ENCODE data around the gene TAF4. TPM values are rescaled to one million over a fixed set of nuclear protein-coding genes. Genes with fewer than 3 reads are reported as not detected.
"Not testable (repeated sequence)": the region's sequence is repeated elsewhere in the genome, so short reads cannot be mapped to it uniquely, and the experiment has no call there.

TAF4 gene
- polyA plus RNA-seq, 1 donor from 2014 or later = 10.2 TPM

- TF ChIP-seq TAF1 (IDR thresholded peaks at IDR 0.05; ENCODE audit: low read depth) = no peak
- no peak for TF ChIP-seq CTCF (IDR thresholded peaks at IDR 0.05; ENCODE audit: poor library complexity, severe bottlenecking)
- no peak for TF ChIP-seq SMC3 (conservative IDR thresholded peaks at IDR 0.05; ENCODE audit: poor library complexity)
- TF ChIP-seq EZH2 (IDR thresholded peaks at IDR 0.05; ENCODE audit: borderline replicate concordance, insufficient read depth, low read length, poor library complexity, severe bottlenecking) = no peak
- no peak for TF ChIP-seq EP300 (conservative IDR thresholded peaks at IDR 0.05; ENCODE audit: poor library complexity, severe bottlenecking)
- no peak for TF ChIP-seq POLR2AphosphoS5 (IDR thresholded peaks at IDR 0.05)
- TF ChIP-seq MXI1 (conservative IDR thresholded peaks at IDR 0.05; ENCODE audit: poor library complexity, severe bottlenecking) = no peak
- TF ChIP-seq RAD21 (conservative IDR thresholded peaks at IDR 0.05) = no peak
- TF ChIP-seq REST (IDR thresholded peaks at IDR 0.05; ENCODE audit: borderline replicate concordance) = no peak
- H3K36me3 ChIP-seq (ENCODE audit: insufficient read depth, low read length) = no peaks in the 10 kb centered on the region
Observed at GRCh38 chr20:62085206-62085605, 19.5 kb upstream of the TAF4 start.

GRCh38 chr20:62084224-62084623 is 18.5 kb upstream of the TAF4 start:
- not testable (repeated sequence) for H3K27me3 ChIP-seq (ENCODE audit: insufficient read depth, low read depth, low read length); H3K9ac ChIP-seq (ENCODE audit: low read length); H3K79me2 ChIP-seq (replicated peaks; ENCODE audit: insufficient read depth, low read length); H3K27ac ChIP-seq (ENCODE audit: low read length); H3F3A ChIP-seq (ENCODE audit: insufficient read depth, low read length, poor library complexity, severe bottlenecking); H4K20me1 ChIP-seq (ENCODE audit: insufficient read depth); H3K9me3 ChIP-seq (ENCODE audit: low read length); H3K9me2 ChIP-seq (ENCODE audit: insufficient read depth, low read length); H2AFZ ChIP-seq (ENCODE audit: low read depth, low read length); H3K4me2 ChIP-seq (ENCODE audit: low read length); H3K36me3 ChIP-seq (ENCODE audit: insufficient read depth, low read length); H3K4me3 ChIP-seq (ENCODE audit: low read length)

More at GRCh38 chr20:62085206-62085605, 19.5 kb upstream of the TAF4 start:
- Histone ChIP-seq H2AFZ (ENCODE audit: low read depth, low read length) (no peak overlapping the region), H3K27me3 (ENCODE audit: insufficient read depth, low read depth, low read length) (no peaks in the 10 kb centered on the region), H3K9ac (ENCODE audit: low read length) (no peak overlapping the region), H3K27ac (ENCODE audit: low read length) (no peak overlapping the region), H4K20me1 (ENCODE audit: insufficient read depth) (no peaks in the 10 kb centered on the region), H3K9me2 (ENCODE audit: insufficient read depth, low read length) (no peaks in the 10 kb centered on the region), H3K4me3 (ENCODE audit: low read length) (no peak overlapping the region), H3K79me2 (replicated peaks; ENCODE audit: insufficient read depth, low read length) (no peaks in the 10 kb centered on the region), H3F3A (ENCODE audit: insufficient read depth, low read length, poor library complexity, severe bottlenecking) (no peaks in the 10 kb centered on the region), H3K9me3 (ENCODE audit: low read length) (no peaks in the 10 kb centered on the region), H3K4me2 (ENCODE audit: low read length) (no peak overlapping the region)

- no peak overlapping the region for H3K9ac ChIP-seq (ENCODE audit: low read length)
- no peaks in the 10 kb centered on the region for H3K9me3 ChIP-seq (ENCODE audit: low read length)
- H2AFZ ChIP-seq (ENCODE audit: low read depth, low read length) = no peak overlapping the region
- H3K4me3 ChIP-seq (ENCODE audit: low read length) = no peak overlapping the region
- H3K4me2 ChIP-seq (ENCODE audit: low read length) = no peak overlapping the region
- no peaks in the 10 kb centered on the region for H3F3A ChIP-seq (ENCODE audit: insufficient read depth, low read length, poor library complexity, severe bottlenecking)
- TF ChIP-seq EP300 (conservative IDR thresholded peaks at IDR 0.05; ENCODE audit: poor library complexity, severe bottlenecking) (no peak), MXI1 (conservative IDR thresholded peaks at IDR 0.05; ENCODE audit: poor library complexity, severe bottlenecking) (no peak), TAF1 (IDR thresholded peaks at IDR 0.05; ENCODE audit: low read depth) (no peak), SMC3 (conservative IDR thresholded peaks at IDR 0.05; ENCODE audit: poor library complexity) (no peak), CTCF (IDR thresholded peaks at IDR 0.05; ENCODE audit: poor library complexity, severe bottlenecking) (no peak), REST (IDR thresholded peaks at IDR 0.05; ENCODE audit: borderline replicate concordance) (no peak), POLR2AphosphoS5 (IDR thresholded peaks at IDR 0.05) (no peak), RAD21 (conservative IDR thresholded peaks at IDR 0.05) (no peak), EZH2 (IDR thresholded peaks at IDR 0.05; ENCODE audit: borderline replicate concordance, insufficient read depth, low read length, poor library complexity, severe bottlenecking) (no peak)
- H3K79me2 ChIP-seq (replicated peaks; ENCODE audit: insufficient read depth, low read length) = no peaks in the 10 kb centered on the region
- H4K20me1 ChIP-seq (ENCODE audit: insufficient read depth) = no peaks in the 10 kb centered on the region
- H3K9me2 ChIP-seq (ENCODE audit: insufficient read depth, low read length) = no peaks in the 10 kb centered on the region
- H3K36me3 ChIP-seq (ENCODE audit: insufficient read depth, low read length) = no peaks in the 10 kb centered on the region
- H3K27ac ChIP-seq (ENCODE audit: low read length) = no peak overlapping the region
- H3K27me3 ChIP-seq (ENCODE audit: insufficient read depth, low read depth, low read length) = no peaks in the 10 kb centered on the region
Observed at GRCh38 chr20:62083312-62083711, 17.6 kb upstream of the TAF4 start.
